HCT116 (cell line): Measurements from ENCODE around the gene GLDC. TPM values are rescaled to one million over a fixed set of nuclear protein-coding genes. Genes with fewer than 3 reads are reported as not detected.

ENCODE experiments used
- ATAC-seq: fragments of 200-7000 bp; cut with Tn5 transposase; 2 replicates; pipeline ENCODE4 v1.9.1; 2020; ENCODE audit warnings: mild to moderate bottlenecking, moderate library complexity
- BruUV-seq: library from RNA; stranded (reverse); fragments of 400-500 nt; replicated peaks from 2 replicates; lab custom pipeline; 2021; lab: Mats Ljungman, UMichigan
- CTCF ChIA-PET: fragments of 300-600 bp; sonication (Branson Sonifier 250); formaldehyde crosslinking; loops from one replicate; lab custom pipeline; 2021; ENCODE audit warnings: antibody characterized with exemption; lab: Charles Lee
- POLR2A ChIA-PET: fragments of 300-600, 350-600 bp; sonication (Branson Sonifier 250); formaldehyde crosslinking; loops from one replicate; lab custom pipeline; 2021; ENCODE audit warnings: antibody characterized with exemption; lab: Charles Lee
- RAD21 ChIA-PET, 2 experiments: fragments of 300-600 bp; sonication (Branson Sonifier 250); formaldehyde crosslinking; loops; one replicate each; lab custom pipeline; 2023; ENCODE audit warnings: low total read pairs in 2 of 2; ENCODE audit not compliant: uncharacterized antibody in 2 of 2, unreplicated experiment in 2 of 2, low non-redundant PET in 1 of 2; lab: Charles Lee
- DNase-seq: peaks from one replicate; pipeline ENCODE4 v3.0.0-alpha.2; 2010; ENCODE audit warnings: low read depth, low spot score
- H2AFZ ChIP-seq: fragments of 200-600 bp; shearing (Covaris generic), sonication (generic); 2 replicates; pipeline ENCODE4 v1.6.1; 2017; ENCODE audit warnings: low read depth, mixed run types, mixed read lengths, antibody characterized with exemption, low read length; ENCODE audit not compliant: poor library complexity, severe bottlenecking
- H3K27ac ChIP-seq: 2 replicates; pipeline ENCODE4 v1.5.1; 2012; ENCODE audit warnings: low read depth, low read length
- H3K27me3 ChIP-seq: fragments of 200-600 bp; sonication (generic); 2 replicates; pipeline ENCODE4 v1.6.1; 2016; ENCODE audit warnings: mixed run types, low read length, mixed read lengths; ENCODE audit not compliant: insufficient read depth
- H3K36me3 ChIP-seq, 2 experiments: fragments of 200-500 bp in 1 of 2; fragments of 200-600 bp in 1 of 2; sonication (Bioruptor generic) in 1 of 2; sonication (generic) in 1 of 2; 2 replicates each; pipeline versions ENCODE4 v1.5.1 to v1.6.1; 2014 to 2016; ENCODE audit warnings: low read length in 2 of 2, inconsistent platforms in 1 of 2, mixed read lengths in 1 of 2, mixed run types in 1 of 2; ENCODE audit not compliant: insufficient read depth in 2 of 2, control insufficient read depth in 1 of 2
- H3K4me1 ChIP-seq, 2 experiments: fragments of 200-600 bp in 1 of 2; sonication (generic) in 1 of 2; 2 replicates each; pipeline versions ENCODE4 v1.5.1 to v1.6.1; 2012 to 2017; ENCODE audit warnings: low read length in 2 of 2, inconsistent platforms in 1 of 2, mild to moderate bottlenecking in 1 of 2, mixed read lengths in 1 of 2, mixed run types in 1 of 2, moderate library complexity in 1 of 2; ENCODE audit not compliant: insufficient read depth in 2 of 2, control insufficient read depth in 1 of 2
- H3K4me2 ChIP-seq: fragments of 200-600 bp; sonication (generic); 2 replicates; pipeline ENCODE4 v1.6.1; 2017; ENCODE audit warnings: mixed run types, low read length, mixed read lengths
- H3K4me3 ChIP-seq, 2 experiments: fragments of 200-600 bp in 1 of 2; sonication (generic) in 1 of 2; replicated peaks in 1 of 2; 2 replicates each; pipeline ENCODE4 v1.5.1; 2011 to 2016; ENCODE audit warnings: low read length in 2 of 2, control low read depth in 1 of 2, low read depth in 1 of 2, mild to moderate bottlenecking in 1 of 2, mixed read lengths in 1 of 2, mixed run types in 1 of 2
- H3K79me2 ChIP-seq: fragments of 200-600 bp; sonication (generic); 2 replicates; pipeline ENCODE4 v1.6.1; 2017; ENCODE audit warnings: mild to moderate bottlenecking, mixed run types, low read length, moderate library complexity, mixed read lengths; ENCODE audit not compliant: insufficient read depth
- H3K9ac ChIP-seq: fragments of 200-600 bp; sonication (generic); 2 replicates; pipeline ENCODE4 v1.6.1; 2016; ENCODE audit warnings: low read length, mixed read lengths
- H3K9me2 ChIP-seq: fragments of 200-600 bp; sonication (generic), shearing (Covaris generic); 2 replicates; pipeline ENCODE4 v1.6.1; 2017; ENCODE audit warnings: mixed run types, mild to moderate bottlenecking, moderate library complexity; ENCODE audit not compliant: insufficient read depth
- H3K9me3 ChIP-seq, 2 experiments: fragments of 200-500 bp in 1 of 2; fragments of 200-600 bp in 1 of 2; sonication (Bioruptor generic) in 1 of 2; sonication (generic) in 1 of 2; 2 replicates each; pipeline ENCODE4 v1.6.1; 2014 to 2017; ENCODE audit warnings: low read length in 2 of 2, mixed read lengths in 2 of 2, inconsistent platforms in 1 of 2, low read depth in 1 of 2, mild to moderate bottlenecking in 1 of 2, mixed run types in 1 of 2, moderate library complexity in 1 of 2; ENCODE audit not compliant: control insufficient read depth in 1 of 2, insufficient read depth in 1 of 2
- H4K20me1 ChIP-seq: fragments of 200-600 bp; sonication (generic), shearing (Covaris generic); 2 replicates; pipeline ENCODE4 v1.6.1; 2017; ENCODE audit warnings: mixed run types, mild to moderate bottlenecking, moderate library complexity; ENCODE audit not compliant: insufficient read depth
- CBX3 ChIP-seq: IDR thresholded peaks from 2 replicates; pipeline ENCODE4 v1.6.1; 2012; ENCODE audit warnings: low read depth
- ELF1 ChIP-seq: IDR thresholded peaks from 2 replicates; pipeline ENCODE4 v1.6.1; 2012; ENCODE audit warnings: low read depth, borderline replicate concordance
- EZH2 ChIP-seq: fragments of 200-600 bp; sonication (generic); IDR thresholded peaks from 2 replicates; pipeline ENCODE4 v1.6.1; 2017; ENCODE audit warnings: antibody characterized with exemption, mixed run types
- EZH2phosphoT487 ChIP-seq: fragments of 200-600 bp; IDR thresholded peaks from 2 replicates; pipeline ENCODE4 v1.6.1; 2018; ENCODE audit warnings: antibody characterized with exemption, borderline replicate concordance
- FOSL1 ChIP-seq: IDR thresholded peaks from 2 replicates; pipeline ENCODE4 v1.6.1; 2012; ENCODE audit warnings: low read depth
- JUND ChIP-seq: IDR thresholded peaks from 2 replicates; pipeline ENCODE4 v1.6.1; 2012
- POLR2AphosphoS5 ChIP-seq: IDR thresholded peaks from 2 replicates; pipeline ENCODE4 v1.6.1; 2011; ENCODE audit warnings: mild to moderate bottlenecking, low read depth, low read length, moderate library complexity
- SIN3A ChIP-seq: IDR thresholded peaks from 2 replicates; pipeline ENCODE4 v1.6.1; 2012; ENCODE audit warnings: low read depth
- SRF ChIP-seq: IDR thresholded peaks from 2 replicates; pipeline ENCODE4 v1.6.1; 2012; ENCODE audit warnings: low read depth
- TCF7L2 ChIP-seq: IDR thresholded peaks from 2 replicates; pipeline ENCODE4 v1.7.0; 2011; ENCODE audit warnings: borderline replicate concordance, inconsistent platforms; ENCODE audit not compliant: insufficient read depth, insufficient read length; ENCODE audit errors: extremely low read depth
- YY1 ChIP-seq: IDR thresholded peaks from 2 replicates; pipeline ENCODE4 v1.6.1; 2011; ENCODE audit warnings: low read length, low read depth, moderate library complexity, mild to moderate bottlenecking; ENCODE audit not compliant: insufficient replicate concordance; ENCODE audit errors: extremely low read depth
- ZNF274 ChIP-seq: fragments of 200-500 bp; sonication (Bioruptor generic); IDR thresholded peaks from 2 replicates; pipeline ENCODE4 v1.6.1; 2014; ENCODE audit warnings: mild to moderate bottlenecking, low read depth, low read length, inconsistent platforms
- intact Hi-C: fragments of 100-400 bp; cut with micrococcal nuclease; formaldehyde crosslinking; loops from 2 replicates; pipeline ENCODE4 v1.10.0; 2022
- total RNA-seq: library from RNA; stranded (reverse); gene quantifications from one replicate; pipeline ENCODE4 v1.2.1, GENCODE V29; 2021; ENCODE audit not compliant: unreplicated experiment
- TF ChIP-seq, protein P1 (sequence below): IDR thresholded peaks from 2 replicates; pipeline ENCODE4 v1.6.1; 2012; ENCODE audit warnings: low read depth
- TF ChIP-seq, protein P2 (sequence below), 3 experiments: fragments of 200-600 bp in 1 of 3; sonication (generic) in 1 of 3; IDR thresholded peaks in 2 of 3; conservative IDR thresholded peaks in 1 of 3; 2 replicates each; pipeline ENCODE4 v1.5.1; 2012 to 2017; ENCODE audit warnings: low read depth in 2 of 3, low read length in 2 of 3, antibody characterized with exemption in 1 of 3, borderline replicate concordance in 1 of 3, control low read depth in 1 of 3, mild to moderate bottlenecking in 1 of 3, mixed read lengths in 1 of 3, mixed run types in 1 of 3, moderate library complexity in 1 of 3; ENCODE audit not compliant: insufficient read depth in 1 of 3
- TF ChIP-seq, protein P3 (sequence below): IDR thresholded peaks from 2 replicates; pipeline ENCODE4 v1.6.1; 2012

The GLDC gene
- total RNA-seq, 1 experiment from 2014 or later: 4.9 TPM

DNA sequence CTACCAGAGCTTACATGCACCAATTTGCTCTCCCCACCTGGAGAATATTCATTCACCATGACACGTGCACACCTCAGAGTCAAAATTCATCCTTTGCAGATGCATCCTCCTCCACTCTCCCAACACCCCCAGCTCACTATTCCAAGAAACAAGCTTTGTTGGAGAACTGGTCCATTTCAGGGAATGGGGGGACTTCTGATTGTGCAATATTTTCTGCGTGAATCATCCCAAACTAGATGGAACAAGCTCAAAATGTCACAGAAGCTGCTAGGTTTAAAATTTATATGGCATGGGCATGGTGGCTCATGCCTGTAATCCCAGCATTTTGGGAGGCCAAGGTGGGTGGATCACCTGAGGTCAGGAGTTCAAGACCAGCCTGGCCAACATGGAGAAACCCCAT lies 3.6 kb downstream of the GLDC start:
- Histone ChIP-seq H3K9me3 (no peaks in the 10 kb centered on the region), H3K4me1 (peaks cover 4 to 5% of the 10 kb centered on the region in 2 experiments; a peak in 2 of 4 replicates), H3K27ac (no peak overlapping the region), H4K20me1 (no peaks in the 10 kb centered on the region), H3K9me2 (no peaks in the 10 kb centered on the region), H3K79me2 (no peaks in the 10 kb centered on the region), H3K9ac (no peak overlapping the region), H3K4me3 (no peak overlapping the region), H2AFZ (no peak overlapping the region), H3K4me2 (no peak overlapping the region), H3K27me3 (no peaks in the 10 kb centered on the region), H3K36me3 (no peaks in the 10 kb centered on the region)
- DNase-seq (no peak), ATAC-seq (no peak)
- intact Hi-C loops: no loop called here
- TF ChIP-seq CBX3 (no peak), EZH2phosphoT487 (no peak), JUND (no peak), SRF (no peak), FOSL1 (no peak), ELF1 (no peak), YY1 (no peak), ZNF274 (no peak), POLR2AphosphoS5 (no peak), EZH2 (no peak), SIN3A (no peak), TCF7L2 (no peak)
- TF ChIP-seq, protein P1, sequence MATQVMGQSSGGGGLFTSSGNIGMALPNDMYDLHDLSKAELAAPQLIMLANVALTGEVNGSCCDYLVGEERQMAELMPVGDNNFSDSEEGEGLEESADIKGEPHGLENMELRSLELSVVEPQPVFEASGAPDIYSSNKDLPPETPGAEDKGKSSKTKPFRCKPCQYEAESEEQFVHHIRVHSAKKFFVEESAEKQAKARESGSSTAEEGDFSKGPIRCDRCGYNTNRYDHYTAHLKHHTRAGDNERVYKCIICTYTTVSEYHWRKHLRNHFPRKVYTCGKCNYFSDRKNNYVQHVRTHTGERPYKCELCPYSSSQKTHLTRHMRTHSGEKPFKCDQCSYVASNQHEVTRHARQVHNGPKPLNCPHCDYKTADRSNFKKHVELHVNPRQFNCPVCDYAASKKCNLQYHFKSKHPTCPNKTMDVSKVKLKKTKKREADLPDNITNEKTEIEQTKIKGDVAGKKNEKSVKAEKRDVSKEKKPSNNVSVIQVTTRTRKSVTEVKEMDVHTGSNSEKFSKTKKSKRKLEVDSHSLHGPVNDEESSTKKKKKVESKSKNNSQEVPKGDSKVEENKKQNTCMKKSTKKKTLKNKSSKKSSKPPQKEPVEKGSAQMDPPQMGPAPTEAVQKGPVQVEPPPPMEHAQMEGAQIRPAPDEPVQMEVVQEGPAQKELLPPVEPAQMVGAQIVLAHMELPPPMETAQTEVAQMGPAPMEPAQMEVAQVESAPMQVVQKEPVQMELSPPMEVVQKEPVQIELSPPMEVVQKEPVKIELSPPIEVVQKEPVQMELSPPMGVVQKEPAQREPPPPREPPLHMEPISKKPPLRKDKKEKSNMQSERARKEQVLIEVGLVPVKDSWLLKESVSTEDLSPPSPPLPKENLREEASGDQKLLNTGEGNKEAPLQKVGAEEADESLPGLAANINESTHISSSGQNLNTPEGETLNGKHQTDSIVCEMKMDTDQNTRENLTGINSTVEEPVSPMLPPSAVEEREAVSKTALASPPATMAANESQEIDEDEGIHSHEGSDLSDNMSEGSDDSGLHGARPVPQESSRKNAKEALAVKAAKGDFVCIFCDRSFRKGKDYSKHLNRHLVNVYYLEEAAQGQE: no peak
- TF ChIP-seq, protein P2, sequence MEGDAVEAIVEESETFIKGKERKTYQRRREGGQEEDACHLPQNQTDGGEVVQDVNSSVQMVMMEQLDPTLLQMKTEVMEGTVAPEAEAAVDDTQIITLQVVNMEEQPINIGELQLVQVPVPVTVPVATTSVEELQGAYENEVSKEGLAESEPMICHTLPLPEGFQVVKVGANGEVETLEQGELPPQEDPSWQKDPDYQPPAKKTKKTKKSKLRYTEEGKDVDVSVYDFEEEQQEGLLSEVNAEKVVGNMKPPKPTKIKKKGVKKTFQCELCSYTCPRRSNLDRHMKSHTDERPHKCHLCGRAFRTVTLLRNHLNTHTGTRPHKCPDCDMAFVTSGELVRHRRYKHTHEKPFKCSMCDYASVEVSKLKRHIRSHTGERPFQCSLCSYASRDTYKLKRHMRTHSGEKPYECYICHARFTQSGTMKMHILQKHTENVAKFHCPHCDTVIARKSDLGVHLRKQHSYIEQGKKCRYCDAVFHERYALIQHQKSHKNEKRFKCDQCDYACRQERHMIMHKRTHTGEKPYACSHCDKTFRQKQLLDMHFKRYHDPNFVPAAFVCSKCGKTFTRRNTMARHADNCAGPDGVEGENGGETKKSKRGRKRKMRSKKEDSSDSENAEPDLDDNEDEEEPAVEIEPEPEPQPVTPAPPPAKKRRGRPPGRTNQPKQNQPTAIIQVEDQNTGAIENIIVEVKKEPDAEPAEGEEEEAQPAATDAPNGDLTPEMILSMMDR (IDR thresholded peaks at IDR 0.05 in 2 of 3, conservative IDR thresholded peaks at IDR 0.05 in 1 of 3; ENCODE audit: borderline replicate concordance in 1 of 3, insufficient read depth in 1 of 3, low read depth in 2 of 3, low read length in 2 of 3): no peak
- TF ChIP-seq, protein P3, sequence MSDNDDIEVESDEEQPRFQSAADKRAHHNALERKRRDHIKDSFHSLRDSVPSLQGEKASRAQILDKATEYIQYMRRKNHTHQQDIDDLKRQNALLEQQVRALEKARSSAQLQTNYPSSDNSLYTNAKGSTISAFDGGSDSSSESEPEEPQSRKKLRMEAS: no peak
- no TSS peak for BruUV-seq
- CTCF ChIA-PET: no interaction called here
- RAD21 ChIA-PET: no interaction called here
- POLR2A ChIA-PET: no interaction called here
